Central memory CD8-positive, alpha-beta T cell (primary cell): Measurements from ENCODE around the gene BIRC5.

ENCODE experiments used
- ATAC-seq: fragments of 150-1000 bp; cut with Tn5 transposase; replicated peaks from 2 replicates; pipeline ENCODE4 v1.10.0; 2022; ENCODE audit warnings: mild to moderate bottlenecking, moderate FRiP score, moderate number of reproducible peaks; ENCODE audit not compliant: poor library complexity, severe bottlenecking; ENCODE audit errors: extremely low read depth
- DNase-seq, 2 donors: peaks; one replicate each; pipeline ENCODE4 v3.0.0; 2021; ENCODE audit warnings: low spot score in 2 of 2
- H3K27ac Mint-ChIP-seq: one replicate; pipeline ENCODE4 v1.8.0; 2022; ENCODE audit warnings: low read depth, mild to moderate bottlenecking, moderate library complexity, mixed read lengths
- H3K27me3 Mint-ChIP-seq: one replicate; pipeline ENCODE4 v1.8.0; 2022; ENCODE audit warnings: mixed read lengths
- H3K36me3 Mint-ChIP-seq: one replicate; pipeline ENCODE4 v1.8.0; 2022; ENCODE audit warnings: mild to moderate bottlenecking, moderate library complexity, mixed read lengths; ENCODE audit not compliant: insufficient read depth
- H3K4me1 Mint-ChIP-seq: one replicate; pipeline ENCODE4 v1.8.0; 2022; ENCODE audit warnings: mixed read lengths
- H3K4me3 Mint-ChIP-seq: one replicate; pipeline ENCODE4 v1.8.0; 2022; ENCODE audit warnings: mild to moderate bottlenecking, moderate library complexity, mixed read lengths
- H3K9me3 Mint-ChIP-seq: one replicate; pipeline ENCODE4 v1.8.0; 2022; ENCODE audit warnings: mixed read lengths

The BIRC5 gene

DNA sequence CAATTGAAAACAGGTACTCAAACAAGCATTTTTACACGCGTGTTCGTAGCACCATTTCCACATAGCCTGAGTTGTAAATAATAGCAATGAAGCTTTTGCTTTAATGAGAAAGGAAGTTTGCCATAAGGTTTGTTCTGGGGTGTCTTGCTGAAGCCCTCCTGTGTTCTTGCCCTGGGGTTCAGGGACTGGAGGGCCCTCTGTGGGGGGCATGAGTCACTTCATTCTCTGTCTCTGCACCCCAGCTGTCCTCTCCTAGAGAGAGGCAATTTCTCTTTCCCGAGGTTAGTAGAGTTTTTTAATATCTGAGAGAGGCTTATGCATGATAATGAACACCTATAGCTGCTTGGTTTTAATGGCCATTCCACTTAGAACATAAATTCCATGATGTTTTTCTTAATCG lies 17.3 kb upstream of the BIRC5 start:
- H3K36me3 Mint-ChIP-seq = peaks cover 2% of the 10 kb centered on the region
- no peak for ATAC-seq
- DNase-seq = no peak
- no peak overlapping the region for H3K4me3 Mint-ChIP-seq
- no peaks in the 10 kb centered on the region for H3K27me3 Mint-ChIP-seq
- no peaks in the 10 kb centered on the region for H3K4me1 Mint-ChIP-seq
- H3K9me3 Mint-ChIP-seq = no peaks in the 10 kb centered on the region
- H3K27ac Mint-ChIP-seq = no peak overlapping the region

DNA sequence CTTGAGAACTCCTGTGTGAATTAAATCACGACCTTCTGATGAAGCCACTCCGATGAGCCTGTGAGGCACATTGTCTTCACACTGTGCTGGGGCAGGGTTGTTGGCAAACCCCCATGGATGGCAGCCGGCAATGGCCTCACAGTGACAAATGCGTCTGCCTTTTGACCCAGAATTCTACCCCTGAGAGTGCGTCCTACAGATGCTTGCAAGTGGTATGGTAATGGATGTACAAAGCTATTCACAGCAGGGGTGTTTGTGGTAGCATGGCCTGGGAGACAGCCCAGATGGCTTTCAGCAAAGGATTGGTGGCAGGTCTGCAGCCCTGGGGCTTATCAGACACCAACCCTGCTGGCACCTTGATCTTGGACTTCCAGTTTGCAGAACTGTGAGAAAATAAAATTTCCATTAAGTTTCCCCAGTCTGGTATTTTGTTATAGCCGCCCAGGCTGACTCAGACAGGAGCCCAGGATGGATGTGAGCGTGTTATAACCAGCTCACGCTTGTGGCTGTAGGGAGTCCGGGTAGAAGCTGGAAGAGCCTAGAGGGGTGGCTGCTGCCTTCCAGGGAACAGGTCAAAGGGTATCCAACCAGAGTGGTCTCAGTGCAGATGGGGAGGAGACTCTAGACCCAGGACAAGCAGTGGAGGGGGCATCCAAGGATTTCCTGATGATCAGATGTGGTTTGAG lies 16.8 kb upstream of the BIRC5 start:
- Mint-ChIP-seq H3K4me1 (no peaks in the 10 kb centered on the region), H3K27me3 (no peaks in the 10 kb centered on the region), H3K4me3 (no peak overlapping the region), H3K27ac (no peak overlapping the region), H3K9me3 (no peaks in the 10 kb centered on the region), H3K36me3 (peaks cover 2% of the 10 kb centered on the region)
- no peak for DNase-seq
- no peak for ATAC-seq

GRCh38 chr17:78200451-78200850 lies 13.6 kb upstream of the BIRC5 start:
- no peaks in the 10 kb centered on the region for H3K4me1 Mint-ChIP-seq
- DNase-seq (no peak), ATAC-seq (no peak)
- H3K9me3 Mint-ChIP-seq = no peaks in the 10 kb centered on the region
- H3K27ac Mint-ChIP-seq = no peak overlapping the region
- H3K36me3 Mint-ChIP-seq = peaks cover 2% of the 10 kb centered on the region
- H3K4me3 Mint-ChIP-seq = no peak overlapping the region
- no peaks in the 10 kb centered on the region for H3K27me3 Mint-ChIP-seq

DNA sequence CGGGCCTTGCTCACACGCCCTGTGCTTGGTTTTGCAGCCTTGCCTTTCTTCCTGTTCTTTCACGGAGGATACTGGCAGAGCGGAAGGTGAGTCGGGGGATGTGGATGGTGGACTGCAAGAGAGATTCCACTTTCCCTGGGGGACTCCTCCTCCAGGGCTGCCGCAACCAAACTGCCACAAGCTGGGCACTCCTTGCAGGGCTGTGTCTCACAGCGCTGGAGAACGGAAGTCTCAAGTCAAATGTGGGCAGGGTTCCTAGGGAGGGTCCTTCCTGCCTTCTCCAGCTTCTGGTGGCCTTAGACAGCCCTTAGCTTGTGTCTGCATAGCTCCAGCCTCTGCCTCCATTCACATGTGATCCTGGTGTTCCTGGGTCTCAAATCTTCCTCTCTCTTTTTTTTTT lies 11.4 kb upstream of the BIRC5 start:
- H3K27me3 Mint-ChIP-seq = no peaks in the 10 kb centered on the region
- H3K4me1 Mint-ChIP-seq = no peaks in the 10 kb centered on the region
- H3K4me3 Mint-ChIP-seq = no peak overlapping the region
- ATAC-seq (no peak), DNase-seq (no peak)
- no peak overlapping the region for H3K27ac Mint-ChIP-seq
- H3K9me3 Mint-ChIP-seq = no peaks in the 10 kb centered on the region
- peaks cover 2% of the 10 kb centered on the region for H3K36me3 Mint-ChIP-seq

DNA sequence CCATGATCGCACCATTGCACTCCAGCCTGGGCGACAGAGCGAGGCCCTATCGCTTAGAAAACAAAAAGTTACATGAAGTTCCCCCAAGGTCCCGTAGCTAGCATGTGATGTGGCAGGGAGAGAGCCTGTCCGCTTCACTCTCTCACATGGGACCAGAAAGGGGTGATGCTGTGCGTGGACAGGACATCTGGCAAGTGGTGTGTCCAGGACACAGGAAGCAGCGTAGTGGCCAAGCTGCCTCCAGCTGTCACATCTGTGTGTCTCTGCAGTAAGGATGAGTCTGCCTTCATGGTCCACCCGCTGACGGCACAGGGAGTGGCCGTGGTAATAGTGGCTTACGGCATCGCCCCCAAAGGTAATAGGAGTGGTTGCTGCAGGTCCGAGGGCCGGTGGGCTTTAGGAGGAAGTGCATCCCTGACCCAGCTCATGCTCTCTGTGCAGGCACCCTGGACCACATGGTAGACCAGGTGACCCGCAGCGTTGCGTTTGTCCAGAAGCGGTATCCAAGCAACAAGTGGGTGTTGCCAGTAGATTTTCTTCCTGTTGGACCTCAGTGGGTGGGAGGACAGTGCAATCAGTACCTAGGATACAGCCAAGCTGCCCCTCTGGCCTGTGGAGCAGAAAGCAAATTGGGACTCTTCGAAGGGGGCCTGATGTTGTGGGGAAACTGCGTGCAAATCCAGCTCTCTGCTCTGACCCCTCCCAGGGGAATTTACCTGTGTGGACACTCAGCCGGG lies 9.5 kb upstream of the BIRC5 start:
- no peak overlapping the region for H3K27ac Mint-ChIP-seq
- DNase-seq (no peak), ATAC-seq (no peak)
- no peak overlapping the region for H3K4me3 Mint-ChIP-seq
- H3K4me1 Mint-ChIP-seq = no peaks in the 10 kb centered on the region
- no peaks in the 10 kb centered on the region for H3K9me3 Mint-ChIP-seq
- no peaks in the 10 kb centered on the region for H3K27me3 Mint-ChIP-seq
- no peaks in the 10 kb centered on the region for H3K36me3 Mint-ChIP-seq

- H3K4me1 Mint-ChIP-seq = no peaks in the 10 kb centered on the region
- ATAC-seq (no peak), DNase-seq (no peak)
- H3K9me3 Mint-ChIP-seq = no peaks in the 10 kb centered on the region
- no peaks in the 10 kb centered on the region for H3K36me3 Mint-ChIP-seq
- H3K27ac Mint-ChIP-seq = no peak overlapping the region
- H3K4me3 Mint-ChIP-seq = no peak overlapping the region
- no peaks in the 10 kb centered on the region for H3K27me3 Mint-ChIP-seq
Measured at GRCh38 chr17:78205124-78205775, 8.8 kb upstream of the BIRC5 start.

DNA sequence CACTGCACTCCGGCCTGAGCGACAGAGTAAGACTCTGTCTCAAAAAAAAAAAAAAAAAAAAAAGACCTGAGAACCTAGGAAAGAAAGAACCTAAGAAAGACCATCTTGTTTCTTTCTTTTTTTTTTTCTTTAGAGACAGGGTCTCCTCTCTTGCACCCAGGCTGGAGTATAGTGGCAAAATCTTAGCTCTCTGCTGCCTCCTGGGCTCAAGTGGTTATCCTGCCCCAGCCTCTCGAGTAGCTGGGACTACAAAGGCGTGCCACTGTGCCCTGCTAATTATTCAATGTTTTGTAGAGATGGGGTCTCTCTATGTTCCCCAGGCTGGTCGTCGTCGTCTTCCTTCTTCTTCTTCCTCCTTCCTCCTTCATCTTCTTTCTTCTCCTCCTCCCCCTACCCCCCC lies 7.8 kb upstream of the BIRC5 start:
- no peak overlapping the region for H3K27ac Mint-ChIP-seq
- H3K9me3 Mint-ChIP-seq = no peaks in the 10 kb centered on the region
- H3K4me3 Mint-ChIP-seq = no peak overlapping the region
- no peak for ATAC-seq
- no peaks in the 10 kb centered on the region for H3K36me3 Mint-ChIP-seq
- no peaks in the 10 kb centered on the region for H3K27me3 Mint-ChIP-seq
- no peak for DNase-seq
- no peaks in the 10 kb centered on the region for H3K4me1 Mint-ChIP-seq

DNA sequence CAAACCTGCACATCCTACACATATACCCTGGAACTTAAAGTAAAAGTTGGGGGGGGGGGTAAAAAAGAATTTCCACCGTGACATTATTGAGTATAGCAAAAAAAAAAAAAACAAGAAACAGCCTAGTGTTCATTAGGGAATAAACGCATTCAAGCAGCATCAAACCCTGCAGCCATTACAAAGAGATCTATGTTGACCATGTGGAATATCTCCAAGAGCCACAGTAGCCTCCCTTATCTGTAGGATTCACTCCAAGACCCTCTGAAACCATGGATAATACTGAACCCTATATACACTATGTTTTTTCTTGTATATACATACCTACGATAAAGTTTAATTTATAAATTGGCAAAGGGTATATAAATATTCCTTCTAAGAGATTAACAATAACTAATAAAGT lies 5.6 kb upstream of the BIRC5 start:
- ATAC-seq = no peak
- no peak for DNase-seq
- Mint-ChIP-seq H3K9me3 (no peaks in the 10 kb centered on the region), H3K27me3 (no peaks in the 10 kb centered on the region), H3K4me3 (no peak overlapping the region), H3K4me1 (no peaks in the 10 kb centered on the region), H3K36me3 (no peaks in the 10 kb centered on the region), H3K27ac (no peak overlapping the region)

GRCh38 chr17:78210111-78210510 lies 3.9 kb upstream of the BIRC5 start:
- ATAC-seq = no peak
- no peaks in the 10 kb centered on the region for H3K27me3 Mint-ChIP-seq
- DNase-seq = no peak
- H3K9me3 Mint-ChIP-seq = no peaks in the 10 kb centered on the region
- no peak overlapping the region for H3K4me3 Mint-ChIP-seq
- H3K4me1 Mint-ChIP-seq = no peaks in the 10 kb centered on the region
- no peak overlapping the region for H3K27ac Mint-ChIP-seq
- peaks cover 1% of the 10 kb centered on the region for H3K36me3 Mint-ChIP-seq

- Mint-ChIP-seq H3K4me3 (no peak overlapping the region), H3K36me3 (peaks cover 1% of the 10 kb centered on the region), H3K9me3 (no peaks in the 10 kb centered on the region), H3K27ac (no peak overlapping the region), H3K4me1 (no peaks in the 10 kb centered on the region), H3K27me3 (no peaks in the 10 kb centered on the region)
- ATAC-seq = no peak
- no peak for DNase-seq
Measured at GRCh38 chr17:78211032-78211431, 3.0 kb upstream of the BIRC5 start.

GRCh38 chr17:78214706-78215061 lies 631 bp downstream of the BIRC5 start:
- Mint-ChIP-seq H3K4me3 (peak overlapping the region; percentile 75), H3K27ac (no peak overlapping the region), H3K9me3 (no peaks in the 10 kb centered on the region), H3K27me3 (no peaks in the 10 kb centered on the region), H3K4me1 (no peaks in the 10 kb centered on the region), H3K36me3 (peaks cover 8% of the 10 kb centered on the region)
- no peak for DNase-seq
- no peak for ATAC-seq

- no peaks in the 10 kb centered on the region for H3K9me3 Mint-ChIP-seq
- DNase-seq (no peak), ATAC-seq (no peak)
- H3K36me3 Mint-ChIP-seq = peaks cover 10% of the 10 kb centered on the region
- no peaks in the 10 kb centered on the region for H3K4me1 Mint-ChIP-seq
- no peak overlapping the region for H3K4me3 Mint-ChIP-seq
- H3K27ac Mint-ChIP-seq = no peak overlapping the region
- H3K27me3 Mint-ChIP-seq = no peaks in the 10 kb centered on the region
Measured at GRCh38 chr17:78219396-78220150, 5.5 kb downstream of the BIRC5 start.
